ENCODE measurements around the gene APBB1.

Gene APBB1

GRCh38 chr11:6418557-6419008 lies 311 bp downstream of the APBB1 start:
- H3K27me3 ChIP-seq (ENCODE audit: insufficient read depth, low read length, poor library complexity) = peaks cover 29% of the 10 kb centered on the region
- no peak; the same call in 2 of the 3 replicates for ATAC-seq (ENCODE audit: insufficient read depth, low read depth)
- DNase-seq = no peak
- no peak overlapping the region; the same call in 1 of the 2 replicates for H2AFZ ChIP-seq (ENCODE audit: low read depth, low read length)
- H3K79me2 ChIP-seq (ENCODE audit: insufficient read depth, low read length) = no peaks in the 10 kb centered on the region
- no peaks in the 10 kb centered on the region for H3K9me3 ChIP-seq (ENCODE audit: insufficient read depth, low read length, severe bottlenecking)
- H3K9ac ChIP-seq (ENCODE audit: low read depth, low read length) = peak overlapping the region; percentile 60; the same call in 1 of the 2 replicates
- H3K4me1 ChIP-seq (ENCODE audit: insufficient read depth, low read length) = peaks cover 6% of the 10 kb centered on the region; the same call in 1 of the 2 replicates
- TF ChIP-seq CTCF (IDR thresholded peaks at IDR 0.05; ENCODE audit: borderline replicate concordance, extremely low read depth, low read length, poor library complexity, severe bottlenecking) = no peak
- no peak for TF ChIP-seq EZH2 (IDR thresholded peaks at IDR 0.05; ENCODE audit: borderline replicate concordance, low read depth, low read length, severe bottlenecking)
- no peak overlapping the region for H3K27ac ChIP-seq (ENCODE audit: low read length)
- H3K4me2 ChIP-seq (ENCODE audit: insufficient read depth, low read length) = peak overlapping the region; percentile 72
- no peaks in the 10 kb centered on the region for H3K36me3 ChIP-seq (ENCODE audit: insufficient read depth, low read length)
- H4K20me1 ChIP-seq (ENCODE audit: insufficient read depth, low read length) = no peaks in the 10 kb centered on the region; the same call in 1 of the 2 replicates
- H3K4me3 ChIP-seq (ENCODE audit: low read depth in 1 of 2, low read length in 2 of 2) = peak overlapping the region in 1 of 2 experiments; percentile 59; a peak in 2 of 4 replicates

GRCh38 chr11:6417907-6418556 lies 862 bp downstream of the APBB1 start:
- Histone ChIP-seq H3K27me3 (ENCODE audit: insufficient read depth, low read length, poor library complexity) (peaks cover 26% of the 10 kb centered on the region), H3K4me1 (ENCODE audit: insufficient read depth, low read length) (peaks cover 6% of the 10 kb centered on the region; the same call in 1 of the 2 replicates), H3K9ac (ENCODE audit: low read depth, low read length) (no peak overlapping the region), H3K27ac (ENCODE audit: low read length) (no peak overlapping the region), H3K9me3 (ENCODE audit: insufficient read depth, low read length, severe bottlenecking) (no peaks in the 10 kb centered on the region), H3K79me2 (ENCODE audit: insufficient read depth, low read length) (no peaks in the 10 kb centered on the region), H4K20me1 (ENCODE audit: insufficient read depth, low read length) (no peaks in the 10 kb centered on the region; the same call in 1 of the 2 replicates), H2AFZ (ENCODE audit: low read depth, low read length) (no peak overlapping the region), H3K4me2 (ENCODE audit: insufficient read depth, low read length) (no peak overlapping the region), H3K36me3 (ENCODE audit: insufficient read depth, low read length) (no peaks in the 10 kb centered on the region), H3K4me3 (ENCODE audit: low read depth in 1 of 2, low read length in 2 of 2) (no peak overlapping the region)
- DNase-seq (no peak), ATAC-seq (ENCODE audit: insufficient read depth, low read depth) (no peak)
- TF ChIP-seq EZH2 (IDR thresholded peaks at IDR 0.05; ENCODE audit: borderline replicate concordance, low read depth, low read length, severe bottlenecking) (no peak), CTCF (IDR thresholded peaks at IDR 0.05; ENCODE audit: borderline replicate concordance, extremely low read depth, low read length, poor library complexity, severe bottlenecking) (no peak)

GRCh38 chr11:6415797-6416196 lies 3.1 kb downstream of the APBB1 start:
- ATAC-seq (ENCODE audit: insufficient read depth, low read depth) (no peak), DNase-seq (no peak)
- peaks cover 21% of the 10 kb centered on the region for H3K27me3 ChIP-seq (ENCODE audit: insufficient read depth, low read length, poor library complexity)
- H3K4me3 ChIP-seq (ENCODE audit: low read depth in 1 of 2, low read length in 2 of 2) = no peak overlapping the region
- H3K79me2 ChIP-seq (ENCODE audit: insufficient read depth, low read length) = no peaks in the 10 kb centered on the region
- no peaks in the 10 kb centered on the region for H3K36me3 ChIP-seq (ENCODE audit: insufficient read depth, low read length)
- H3K4me1 ChIP-seq (ENCODE audit: insufficient read depth, low read length) = peaks cover 6% of the 10 kb centered on the region; the same call in 1 of the 2 replicates
- H3K9me3 ChIP-seq (ENCODE audit: insufficient read depth, low read length, severe bottlenecking) = no peaks in the 10 kb centered on the region
- no peak overlapping the region for H3K27ac ChIP-seq (ENCODE audit: low read length)
- TF ChIP-seq CTCF (IDR thresholded peaks at IDR 0.05; ENCODE audit: borderline replicate concordance, extremely low read depth, low read length, poor library complexity, severe bottlenecking) (no peak), EZH2 (IDR thresholded peaks at IDR 0.05; ENCODE audit: borderline replicate concordance, low read depth, low read length, severe bottlenecking) (no peak)
- H4K20me1 ChIP-seq (ENCODE audit: insufficient read depth, low read length) = no peaks in the 10 kb centered on the region; the same call in 1 of the 2 replicates
- H3K9ac ChIP-seq (ENCODE audit: low read depth, low read length) = no peak overlapping the region
- no peak overlapping the region for H3K4me2 ChIP-seq (ENCODE audit: insufficient read depth, low read length)
- H2AFZ ChIP-seq (ENCODE audit: low read depth, low read length) = no peak overlapping the region
